IMR-90 (cell line): Measurements from ENCODE around the gene ADGRV1. TPM values are rescaled to one million over a fixed set of nuclear protein-coding genes. Genes with fewer than 3 reads are reported as not detected.

Source experiments
- ATAC-seq: fragments of 200-7000 bp; cut with Tn5 transposase; 2 replicates; pipeline ENCODE4 v1.9.1; 2020; ENCODE audit warnings: low read depth, mild to moderate bottlenecking, moderate library complexity
- BruUV-seq: library from RNA; stranded (reverse); fragments of 400-500 nt; replicated peaks from 2 replicates; lab custom pipeline; 2021; lab: Mats Ljungman, UMichigan
- CTCF ChIA-PET: fragments of 300-600 bp; formaldehyde crosslinking; extraction: SDS; loops from one replicate; lab custom pipeline; 2021; ENCODE audit warnings: antibody characterized with exemption; lab: Yijun Ruan, JAX
- POLR2A ChIA-PET: fragments of 300-600 bp; sonication (Branson Sonifier 250); formaldehyde crosslinking; loops from one replicate; lab custom pipeline; 2022; ENCODE audit warnings: antibody characterized with exemption; ENCODE audit not compliant: unreplicated experiment; lab: Charles Lee
- DNase-seq: peaks from one replicate; pipeline ENCODE4 v3.0.0; 2013
- H2AFZ ChIP-seq: replicated peaks from 2 replicates; pipeline ENCODE3; 2013; ENCODE audit warnings: low read length, mild to moderate bottlenecking; ENCODE audit not compliant: poor library complexity
- H2AK5ac ChIP-seq: 2 replicates; pipeline ENCODE4 v1.6.1; 2013; ENCODE audit warnings: low read depth, low read length, inconsistent platforms
- H2AK9ac ChIP-seq: replicated peaks from 2 replicates; pipeline ENCODE3; 2013; ENCODE audit warnings: mild to moderate bottlenecking, low read depth, low read length, moderate library complexity; ENCODE audit not compliant: poor library complexity
- H2BK120ac ChIP-seq: 2 replicates; pipeline ENCODE4 v1.6.1; 2013; ENCODE audit warnings: low read depth, low read length, inconsistent platforms
- H2BK15ac ChIP-seq: 3 replicates; pipeline ENCODE4 v1.6.1; 2013; ENCODE audit warnings: low read depth, low read length, inconsistent platforms
- H2BK20ac ChIP-seq: 2 replicates; pipeline ENCODE4 v1.6.1; 2013; ENCODE audit warnings: low read depth, mild to moderate bottlenecking, inconsistent platforms, low read length, moderate library complexity
- H2BK5ac ChIP-seq: 2 replicates; pipeline ENCODE4 v1.6.1; 2013; ENCODE audit warnings: mild to moderate bottlenecking, low read depth, low read length, inconsistent platforms; ENCODE audit not compliant: poor library complexity, severe bottlenecking
- H3K14ac ChIP-seq: replicated peaks from 2 replicates; pipeline ENCODE4 v1.6.1; 2013; ENCODE audit warnings: low read depth, low read length, inconsistent platforms
- H3K18ac ChIP-seq: 2 replicates; pipeline ENCODE4 v1.6.1; 2013; ENCODE audit warnings: low read depth, low read length, control low read depth
- H3K23ac ChIP-seq: 2 replicates; pipeline ENCODE4 v1.6.1; 2013; ENCODE audit warnings: low read depth, low read length, inconsistent platforms
- H3K27ac ChIP-seq: 2 replicates; pipeline ENCODE4 v1.5.1; 2013; ENCODE audit warnings: mild to moderate bottlenecking, control low read depth, low read length; ENCODE audit not compliant: insufficient read depth
- H3K27me3 ChIP-seq: 2 replicates; pipeline ENCODE4 v1.6.1; 2013; ENCODE audit warnings: low read length; ENCODE audit not compliant: control insufficient read depth, insufficient read depth
- H3K36me3 ChIP-seq: 2 replicates; pipeline ENCODE4 v1.6.1; 2013; ENCODE audit warnings: low read length, mixed read lengths; ENCODE audit not compliant: control insufficient read depth, insufficient read depth
- H3K4ac ChIP-seq: 2 replicates; pipeline ENCODE4 v1.6.1; 2013; ENCODE audit warnings: low read depth, low read length, inconsistent platforms
- H3K4me1 ChIP-seq: 2 replicates; pipeline ENCODE4 v1.6.1; 2013; ENCODE audit warnings: low read length, mixed read lengths; ENCODE audit not compliant: control insufficient read depth, insufficient read depth
- H3K4me2 ChIP-seq: 2 replicates; pipeline ENCODE4 v1.6.1; 2013; ENCODE audit warnings: low read depth, mild to moderate bottlenecking, control low read depth, low read length, moderate library complexity
- H3K4me3 ChIP-seq: 2 replicates; pipeline ENCODE4 v1.5.1; 2013; ENCODE audit warnings: low read depth, mild to moderate bottlenecking, control low read depth, low read length, moderate library complexity; ENCODE audit not compliant: insufficient read depth
- H3K56ac ChIP-seq: 2 replicates; pipeline ENCODE4 v1.6.1; 2013; ENCODE audit warnings: low read length, inconsistent platforms; ENCODE audit not compliant: insufficient read depth; ENCODE audit errors: extremely low read depth
- H3K79me1 ChIP-seq, 2 experiments: 2 replicates each; pipeline ENCODE4 v1.6.1; 2013; ENCODE audit warnings: low read length in 2 of 2, inconsistent platforms in 1 of 2, low read depth in 1 of 2
- H3K9ac ChIP-seq: 2 replicates; pipeline ENCODE4 v1.6.1; 2013; ENCODE audit warnings: low read depth, low read length, control low read depth
- H3K9me1 ChIP-seq: 2 replicates; pipeline ENCODE4 v1.6.1; 2013; ENCODE audit warnings: low read length, inconsistent platforms; ENCODE audit not compliant: insufficient read depth
- H3K9me3 ChIP-seq: 2 replicates; pipeline ENCODE4 v1.6.1; 2013; ENCODE audit warnings: low read length; ENCODE audit not compliant: control insufficient read depth, insufficient read depth
- H4K20me1 ChIP-seq: 2 replicates; pipeline ENCODE4 v1.6.1; 2013; ENCODE audit warnings: low read length, inconsistent platforms; ENCODE audit not compliant: insufficient read depth
- H4K5ac ChIP-seq: 2 replicates; pipeline ENCODE4 v1.6.1; 2013; ENCODE audit warnings: mild to moderate bottlenecking, low read depth, low read length, control low read depth
- H4K8ac ChIP-seq, 2 experiments: 2 replicates each; pipeline ENCODE4 v1.6.1; 2013; ENCODE audit warnings: low read depth in 2 of 2, low read length in 2 of 2, control low read depth in 1 of 2, inconsistent platforms in 1 of 2
- H4K91ac ChIP-seq: 2 replicates; pipeline ENCODE4 v1.6.1; 2013; ENCODE audit warnings: low read depth, low read length, inconsistent platforms; ENCODE audit not compliant: insufficient read depth
- BHLHE40 ChIP-seq: fragments of 150-350 bp; IDR thresholded peaks from 2 replicates; pipeline ENCODE4 v1.6.1; 2016; ENCODE audit warnings: mild to moderate bottlenecking, low read depth, low read length
- CEBPB ChIP-seq: IDR thresholded peaks from 2 replicates; pipeline ENCODE4 v1.6.1; 2012; ENCODE audit warnings: low read depth, low read length, improper control_type of control experiment
- MAZ ChIP-seq: IDR thresholded peaks from 2 replicates; pipeline ENCODE4 v1.6.1; 2012; ENCODE audit warnings: low read depth, mild to moderate bottlenecking, low read length, improper control_type of control experiment, moderate library complexity, borderline replicate concordance
- MXI1 ChIP-seq: IDR thresholded peaks from 2 replicates; pipeline ENCODE4 v1.6.1; 2012; ENCODE audit warnings: low read depth, mild to moderate bottlenecking, low read length, moderate library complexity, borderline replicate concordance
- SMC3 ChIP-seq: fragments of 150-350 bp; IDR thresholded peaks from 2 replicates; pipeline ENCODE4 v1.6.1; 2016; ENCODE audit warnings: low read depth, mild to moderate bottlenecking, antibody characterized with exemption, low read length, moderate library complexity
- WGBS, 2 experiments: methylation state at CpG; one replicate each; pipeline versions ENCODE4 v1.1.5 to v1.1.7; 2013; ENCODE audit warnings: missing lambda C conversion rate in 2 of 2; ENCODE audit not compliant: insufficient read length in 1 of 2; ENCODE audit errors: extremely low coverage in 2 of 2; 5-methylcytosine and 5-hydroxymethylcytosine counted together
- dilution Hi-C: fragments of 300-500 bp; cut with HindIII; formaldehyde crosslinking; loops from one replicate; pipeline ENCODE4 v1.14.3; 2018; ENCODE audit warnings: low sequenced_read_pairs; ENCODE audit not compliant: unreplicated experiment
- in situ Hi-C: fragments of 300-500 bp; cut with MboI; formaldehyde crosslinking; loops from 3 replicates; pipeline ENCODE4 v1.14.3; 2019; ENCODE audit warnings: low sequenced_read_pairs, inconsistent platforms, mixed read lengths
- intact Hi-C: fragments of 100-400 bp; cut with micrococcal nuclease; formaldehyde crosslinking; loops from 2 replicates; pipeline ENCODE4 v1.10.0; 2022
- polyA plus RNA-seq, 3 experiments: library from polyadenylated mRNA; depleted of rRNA; stranded (reverse); fragments of >200 nt; gene quantifications; 2 replicates each; pipeline ENCODE4 v1.2.3, GENCODE V29; 2012; ENCODE audit warnings: low replicate concordance in 1 of 3
- total RNA-seq: library from RNA; depleted of rRNA; stranded (reverse); fragments of >200 nt; gene quantifications from 2 replicates; pipeline ENCODE4 v1.2.3, GENCODE V29; 2012
- TF ChIP-seq, protein P1 (sequence below): conservative IDR thresholded peaks from 2 replicates; pipeline ENCODE4 v1.5.1; 2012; ENCODE audit warnings: mild to moderate bottlenecking, low read depth, low read length, improper control_type of control experiment

ADGRV1 gene
- total and polyA plus RNA-seq, 2 of the 4 experiments (the other 2 are of a cell fraction): under 0.01 TPM; not detected in 1

DNA sequence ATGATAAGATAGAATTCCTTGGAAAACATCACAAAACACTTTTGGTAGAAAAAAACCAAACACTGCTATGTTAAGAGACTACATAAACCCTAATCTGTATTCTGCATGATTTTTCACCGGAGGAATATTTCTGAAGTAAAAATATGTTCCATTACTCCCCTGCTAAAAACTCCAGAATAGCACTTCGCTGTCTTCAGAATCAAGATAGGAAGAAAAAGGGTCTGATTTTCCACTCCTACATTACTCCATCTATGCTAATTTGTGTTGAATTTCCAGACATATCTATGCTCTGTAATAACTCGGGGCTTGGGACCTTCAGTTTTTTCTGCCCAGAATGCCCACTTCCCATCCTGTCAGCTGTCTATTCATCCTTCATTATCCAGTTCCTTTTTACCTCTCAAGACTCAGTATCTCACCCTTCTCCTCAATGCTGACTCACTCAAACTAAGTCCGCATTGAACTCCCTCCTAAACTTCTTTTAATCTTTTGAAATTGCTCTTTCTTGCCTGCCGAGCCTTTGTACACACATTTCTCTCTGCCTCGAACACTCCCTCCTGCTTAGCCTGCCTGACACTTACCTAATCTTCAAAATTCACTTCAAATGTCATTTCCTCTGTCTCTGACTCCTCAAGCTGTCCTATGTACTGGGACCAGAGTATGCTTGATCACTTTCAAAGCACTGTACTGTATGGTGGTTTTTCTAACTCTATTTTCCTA lies 653.6 kb downstream of the ADGRV1 start:
- intact Hi-C loops: loop anchor here (5.0 kb wide), 1 partner anchor 170 kb away; the partner anchor contains the start of gene ARRDC3
- Histone ChIP-seq H3K79me1 (no peaks in the 10 kb centered on the region), H3K23ac (0 out of 2 replicates have a peak overlapping the region, but pooled peaks have one; percentile 2), H2BK5ac (peak overlapping the region; percentile 25), H3K4me1 (peaks cover 5% of the 10 kb centered on the region), H2BK20ac (peak overlapping the region; percentile 67; the same call in 1 of the 2 replicates), H3K9ac (peak overlapping the region; percentile 19; the same call in 1 of the 2 replicates), H3K4me2 (peak overlapping the region; percentile 37; the same call in 1 of the 2 replicates), H3K14ac (peak overlapping the region; percentile 52), H4K20me1 (no peaks in the 10 kb centered on the region), H2BK15ac (peak overlapping the region; percentile 45; the same call in 2 of the 3 replicates), H3K9me1 (peaks cover 4% of the 10 kb centered on the region), H3K4me3 (no peak overlapping the region), H2AK5ac (no peak overlapping the region), H3K18ac (peak overlapping the region; percentile 63; the same call in 1 of the 2 replicates), H2AK9ac (no peak overlapping the region), H2BK120ac (peak overlapping the region; percentile 65), H4K5ac (peak overlapping the region; percentile 50), H3K27me3 (no peaks in the 10 kb centered on the region), H4K8ac (peak overlapping the region; percentile 21 to 37; a peak in 3 of 4 replicates), H3K56ac (no peak overlapping the region), H3K36me3 (no peaks in the 10 kb centered on the region), H3K9me3 (no peaks in the 10 kb centered on the region), H3K27ac (peak overlapping the region; percentile 67; the same call in 1 of the 2 replicates), H4K91ac (peak overlapping the region; percentile 34; the same call in 1 of the 2 replicates), H3K4ac (peak overlapping the region; percentile 42; the same call in 1 of the 2 replicates), H2AFZ (peak overlapping the region; percentile 0)
- WGBS, 2 experiments: 40% methylated on average over 1 of the region's 6 CpGs; no CpG with 5 or more reads in 1 of the 2 experiments
- CTCF ChIA-PET: interaction anchor here (1.6 kb wide), 1 partner anchor 172 kb away, joined by 3 read pairs; no protein-coding TSS in a partner anchor
- POLR2A ChIA-PET: no interaction called here
- peak; percentile 71 for ATAC-seq
- in situ Hi-C loops: no loop called here
- dilution Hi-C loops: no loop called here
- peak; percentile 30 for DNase-seq
- no TSS peak for BruUV-seq
- no peak for TF ChIP-seq CEBPB
- TF ChIP-seq, protein P1, sequence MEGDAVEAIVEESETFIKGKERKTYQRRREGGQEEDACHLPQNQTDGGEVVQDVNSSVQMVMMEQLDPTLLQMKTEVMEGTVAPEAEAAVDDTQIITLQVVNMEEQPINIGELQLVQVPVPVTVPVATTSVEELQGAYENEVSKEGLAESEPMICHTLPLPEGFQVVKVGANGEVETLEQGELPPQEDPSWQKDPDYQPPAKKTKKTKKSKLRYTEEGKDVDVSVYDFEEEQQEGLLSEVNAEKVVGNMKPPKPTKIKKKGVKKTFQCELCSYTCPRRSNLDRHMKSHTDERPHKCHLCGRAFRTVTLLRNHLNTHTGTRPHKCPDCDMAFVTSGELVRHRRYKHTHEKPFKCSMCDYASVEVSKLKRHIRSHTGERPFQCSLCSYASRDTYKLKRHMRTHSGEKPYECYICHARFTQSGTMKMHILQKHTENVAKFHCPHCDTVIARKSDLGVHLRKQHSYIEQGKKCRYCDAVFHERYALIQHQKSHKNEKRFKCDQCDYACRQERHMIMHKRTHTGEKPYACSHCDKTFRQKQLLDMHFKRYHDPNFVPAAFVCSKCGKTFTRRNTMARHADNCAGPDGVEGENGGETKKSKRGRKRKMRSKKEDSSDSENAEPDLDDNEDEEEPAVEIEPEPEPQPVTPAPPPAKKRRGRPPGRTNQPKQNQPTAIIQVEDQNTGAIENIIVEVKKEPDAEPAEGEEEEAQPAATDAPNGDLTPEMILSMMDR: no peak
- TF ChIP-seq MXI1: no peak
- no peak for TF ChIP-seq BHLHE40
- TF ChIP-seq SMC3: no peak
- TF ChIP-seq MAZ: no peak; the same call in 1 of the 2 replicates
